Gastroesophageal sphincter (tissue), 4 donors: ENCODE results near the gene ANKRD17. TPM values are rescaled to one million over a fixed set of nuclear protein-coding genes. Genes with fewer than 3 reads are reported as not detected.
A peak's percentile ranks its signal among the peaks of the same experiment; 100 is the strongest.

Experiments
- ATAC-seq: fragments of 150-250 bp; one replicate; pipeline ENCODE4 v1.9.1; 2016; ENCODE audit warnings: mild to moderate bottlenecking, moderate library complexity
- H3K27ac ChIP-seq, 4 donors: fragments of 200-600 bp; sonication (generic) in 3 of 4; 1 replicate in 3 of 4; 2 replicates in 1 of 4; pipeline ENCODE4 v1.5.1; 2016 to 2019
- H3K27me3 ChIP-seq: fragments of 200-600 bp; sonication (generic); one replicate; pipeline ENCODE4 v1.5.1; 2019
- H3K36me3 ChIP-seq, 2 donors: fragments of 200-600 bp; sonication (generic); one replicate each; pipeline ENCODE4 v1.5.1; 2019; ENCODE audit warnings: control low read depth in 1 of 2
- H3K4me1 ChIP-seq, 3 donors: fragments of 200-600 bp; sonication (generic); 1 replicate in 2 of 3; 2 replicates in 1 of 3; pipeline ENCODE4 v1.5.1; 2016 to 2019; ENCODE audit warnings: control low read depth in 2 of 3
- H3K4me3 ChIP-seq, 2 donors: fragments of 200-600 bp; sonication (generic); one replicate each; pipeline ENCODE4 v1.5.1; 2019; ENCODE audit warnings: mild to moderate bottlenecking in 1 of 2, moderate library complexity in 1 of 2
- H3K9me3 ChIP-seq, 3 donors: fragments of 200-600 bp; sonication (generic); one replicate each; pipeline ENCODE4 v1.5.1; 2017 to 2019; ENCODE audit warnings: control low read depth in 2 of 3
- EP300 ChIP-seq: sonication (generic); formaldehyde crosslinking; IDR thresholded peaks from one replicate; pipeline ENCODE4 v1.6.1; 2017; ENCODE audit warnings: antibody characterized with exemption, mild to moderate bottlenecking
- POLR2A ChIP-seq, 2 donors: fragments of 450-650 bp; IDR thresholded peaks; one replicate each; pipeline ENCODE4 v1.6.1; 2017; ENCODE audit warnings: antibody characterized with exemption in 2 of 2, mild to moderate bottlenecking in 2 of 2, moderate library complexity in 1 of 2
- POLR2AphosphoS5 ChIP-seq: sonication (generic); formaldehyde crosslinking; IDR thresholded peaks from one replicate; pipeline ENCODE4 v1.6.1; 2017; ENCODE audit warnings: antibody characterized with exemption
- WGBS, 2 donors: methylation state at CpG; one replicate each; pipeline ENCODE4 v1.1.5; 2018; ENCODE audit warnings: low coverage in 1 of 2; 5-methylcytosine and 5-hydroxymethylcytosine counted together
- total RNA-seq, 4 donors: library from RNA; depleted of rRNA; stranded (reverse); fragments of >200 nt; gene quantifications; one replicate each; pipeline ENCODE4 v1.1.0, GENCODE V29; 2016
- TF ChIP-seq, protein P1 (sequence below), 4 experiments: fragments of 200-600 bp in 2 of 4; fragments of 450-650 bp in 2 of 4; sonication (generic) in 1 of 4; IDR thresholded peaks; one replicate each; pipeline ENCODE4 v1.5.1; 2017 to 2019; ENCODE audit warnings: antibody characterized with exemption in 4 of 4, mild to moderate bottlenecking in 2 of 4, moderate library complexity in 2 of 4

Gene ANKRD17
- total RNA-seq, 4 donors from 2014 or later: 46.8 to 68.5 (median 59.1) TPM

DNA sequence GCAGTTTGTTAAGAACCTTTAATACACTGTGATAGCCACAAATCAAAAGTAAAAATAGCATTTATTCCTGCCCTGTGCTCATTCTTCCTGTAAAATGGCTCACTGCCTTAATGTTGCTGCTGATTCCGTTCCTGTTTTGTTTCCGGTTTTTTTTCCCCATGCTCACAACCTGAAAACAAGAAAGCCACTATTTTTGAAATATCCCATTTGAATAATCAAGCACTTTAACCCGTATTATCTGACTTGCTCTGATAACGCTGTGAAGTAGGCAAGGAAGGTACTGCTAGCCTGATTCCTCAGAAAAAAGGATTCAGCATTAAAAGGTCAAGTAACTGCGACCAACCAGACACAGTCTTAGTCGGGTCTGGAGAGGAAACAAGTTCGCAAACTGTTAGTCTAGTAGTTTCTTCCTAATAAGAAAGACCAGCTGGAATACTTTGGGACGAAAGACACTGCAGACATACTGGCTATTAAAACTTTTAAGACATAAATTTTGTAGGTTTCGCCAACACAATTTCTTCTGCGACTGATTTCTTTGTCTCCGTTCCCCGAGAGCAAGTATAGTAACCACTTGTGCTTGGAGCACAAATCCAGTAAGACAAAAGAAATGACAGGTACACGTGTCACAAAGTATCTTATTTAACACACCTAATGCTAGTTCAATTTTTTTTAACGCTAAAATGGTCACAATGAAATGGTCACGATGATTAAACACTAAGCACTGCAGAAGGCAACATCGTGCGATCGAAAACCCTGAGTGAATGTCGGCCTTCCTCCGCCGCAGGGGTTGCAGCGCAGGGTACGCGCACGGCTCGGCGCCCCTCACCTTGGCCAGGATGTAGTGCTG is 189.9 kb downstream of the ANKRD17 start:
- Histone ChIP-seq H3K4me1 (peaks cover 0 to 42% (median 10%) of the 10 kb centered on the region in 3 donors), H3K4me3 (peak overlapping the region; percentile 58 to 75), H3K36me3 (peaks cover 0 to 13% of the 10 kb centered on the region in 2 donors), H3K27ac (peak overlapping the region; percentile 84 to 99 (median 93)), H3K9me3 (no peaks in the 10 kb centered on the region), H3K27me3 (no peaks in the 10 kb centered on the region)
- no peak for ATAC-seq
- TF ChIP-seq EP300: no peak
- TF ChIP-seq, protein P1, sequence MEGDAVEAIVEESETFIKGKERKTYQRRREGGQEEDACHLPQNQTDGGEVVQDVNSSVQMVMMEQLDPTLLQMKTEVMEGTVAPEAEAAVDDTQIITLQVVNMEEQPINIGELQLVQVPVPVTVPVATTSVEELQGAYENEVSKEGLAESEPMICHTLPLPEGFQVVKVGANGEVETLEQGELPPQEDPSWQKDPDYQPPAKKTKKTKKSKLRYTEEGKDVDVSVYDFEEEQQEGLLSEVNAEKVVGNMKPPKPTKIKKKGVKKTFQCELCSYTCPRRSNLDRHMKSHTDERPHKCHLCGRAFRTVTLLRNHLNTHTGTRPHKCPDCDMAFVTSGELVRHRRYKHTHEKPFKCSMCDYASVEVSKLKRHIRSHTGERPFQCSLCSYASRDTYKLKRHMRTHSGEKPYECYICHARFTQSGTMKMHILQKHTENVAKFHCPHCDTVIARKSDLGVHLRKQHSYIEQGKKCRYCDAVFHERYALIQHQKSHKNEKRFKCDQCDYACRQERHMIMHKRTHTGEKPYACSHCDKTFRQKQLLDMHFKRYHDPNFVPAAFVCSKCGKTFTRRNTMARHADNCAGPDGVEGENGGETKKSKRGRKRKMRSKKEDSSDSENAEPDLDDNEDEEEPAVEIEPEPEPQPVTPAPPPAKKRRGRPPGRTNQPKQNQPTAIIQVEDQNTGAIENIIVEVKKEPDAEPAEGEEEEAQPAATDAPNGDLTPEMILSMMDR (IDR thresholded peaks at IDR 0.05): no peak
- no peak for TF ChIP-seq POLR2AphosphoS5
- TF ChIP-seq POLR2A (IDR thresholded peaks at IDR 0.05): no peak
- WGBS, 2 donors: 0% methylated on average over 12 to 15 of the region's 27 CpGs

- TF ChIP-seq EP300 (no peak), POLR2AphosphoS5 (no peak)
- no peak for ATAC-seq
- 35 to 43% methylated on average over 4 of the region's 4 CpGs for WGBS, 2 donors
Observed at GRCh38 chr4:73067971-73068394, 190.6 kb downstream of the ANKRD17 start.

GRCh38 chr4:73066928-73067327 is 191.7 kb downstream of the ANKRD17 start:
- ATAC-seq: no peak
- Histone ChIP-seq H3K9me3 (no peaks in the 10 kb centered on the region), H3K4me1 (peaks cover 0 to 42% (median 10%) of the 10 kb centered on the region in 3 donors), H3K36me3 (peaks cover 0 to 31% of the 10 kb centered on the region in 2 donors), H3K27ac (no peak overlapping the region), H3K27me3 (no peaks in the 10 kb centered on the region), H3K4me3 (no peak overlapping the region)
- 96 to 100% methylated on average over 2 of the region's 2 CpGs for WGBS, 2 donors
- TF ChIP-seq POLR2A (IDR thresholded peaks at IDR 0.05) (no peak), EP300 (no peak), POLR2AphosphoS5 (no peak)
- TF ChIP-seq, protein P1 (IDR thresholded peaks at IDR 0.05): no peak

More at GRCh38 chr4:73067971-73068394, 190.6 kb downstream of the ANKRD17 start:
- Histone ChIP-seq H3K27me3 (no peaks in the 10 kb centered on the region), H3K36me3 (peaks cover 0 to 20% of the 10 kb centered on the region in 2 donors), H3K9me3 (no peaks in the 10 kb centered on the region), H3K4me1 (peaks cover 0 to 42% (median 10%) of the 10 kb centered on the region in 3 donors), H3K4me3 (peak overlapping the region; percentile 58 to 75), H3K27ac (peak overlapping the region; percentile 84 to 99 (median 93))

GRCh38 chr4:73066445-73066844 is 192.2 kb downstream of the ANKRD17 start:
- WGBS, 2 donors: 88 to 92% methylated on average over 3 of the region's 3 CpGs
- no peaks in the 10 kb centered on the region for H3K9me3 ChIP-seq
- no peak overlapping the region for H3K27ac ChIP-seq
- TF ChIP-seq, protein P1 (IDR thresholded peaks at IDR 0.05): no peak
- TF ChIP-seq EP300: no peak
- no peak for TF ChIP-seq POLR2AphosphoS5
- TF ChIP-seq POLR2A (IDR thresholded peaks at IDR 0.05): no peak
- no peaks in the 10 kb centered on the region for H3K27me3 ChIP-seq
- H3K36me3 ChIP-seq: peaks cover 0 to 36% of the 10 kb centered on the region in 2 donors
- H3K4me3 ChIP-seq: no peak overlapping the region
- no peak for ATAC-seq
- peaks cover 0 to 42% (median 10%) of the 10 kb centered on the region in 3 donors for H3K4me1 ChIP-seq

DNA sequence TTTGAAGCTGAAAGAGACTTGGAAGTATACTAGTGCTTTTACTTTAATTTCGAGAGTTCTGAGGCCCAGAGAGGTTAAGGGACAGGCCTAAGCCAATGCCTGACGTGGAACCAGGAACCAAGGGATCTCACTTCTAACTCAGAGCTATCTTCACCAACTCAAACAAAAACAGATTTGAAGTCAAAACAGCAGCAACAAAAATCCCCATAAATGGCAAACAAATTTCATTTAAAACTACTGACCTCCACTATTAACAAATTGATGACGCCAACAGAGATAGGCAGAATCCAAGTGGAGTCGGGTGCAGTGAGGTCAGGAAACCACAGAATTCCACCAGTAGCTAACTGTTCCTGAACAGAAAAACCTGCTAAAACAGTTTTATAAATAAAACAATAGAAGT is 194.1 kb downstream of the ANKRD17 start:
- TF ChIP-seq EP300 (no peak), POLR2A (IDR thresholded peaks at IDR 0.05) (no peak), POLR2AphosphoS5 (no peak)
- TF ChIP-seq, protein P1 (IDR thresholded peaks at IDR 0.05): no peak
- H3K9me3 ChIP-seq: no peaks in the 10 kb centered on the region
- H3K27me3 ChIP-seq: no peaks in the 10 kb centered on the region
- ATAC-seq: no peak
- no peak overlapping the region for H3K4me3 ChIP-seq
- peaks cover 0 to 35% (median 7%) of the 10 kb centered on the region in 3 donors for H3K4me1 ChIP-seq
- H3K27ac ChIP-seq: no peak overlapping the region
- WGBS, 2 donors: 78 to 81% methylated on average over 4 of the region's 4 CpGs
- H3K36me3 ChIP-seq: peaks cover 6 to 55% of the 10 kb centered on the region in 2 donors
